Lower lobe of right lung (tissue), 2 donors: Measurements from ENCODE around the gene USP47. TPM values are rescaled to one million over a fixed set of nuclear protein-coding genes. Genes with fewer than 3 reads are reported as not detected.
A peak's percentile ranks its signal among the peaks of the same experiment; 100 is the strongest.

ENCODE experiments used
- ATAC-seq, 2 donors: fragments of 200-7000 bp; cut with Tn5 transposase; one replicate each; pipeline ENCODE4 v1.9.1; 2020 to 2022; ENCODE audit warnings: mild to moderate bottlenecking in 2 of 2, moderate library complexity in 2 of 2
- DNase-seq: peaks from one replicate; pipeline ENCODE4 v3.0.0-alpha.2; 2020
- H3K27ac ChIP-seq: fragments of 200-600 bp; one replicate; pipeline ENCODE4 v1.8.0; 2022
- H3K27me3 ChIP-seq: fragments of 200-600 bp; one replicate; pipeline ENCODE4 v1.8.0; 2022; ENCODE audit warnings: low read depth
- H3K36me3 ChIP-seq: fragments of 200-600 bp; one replicate; pipeline ENCODE4 v1.8.0; 2022; ENCODE audit warnings: mild to moderate bottlenecking
- H3K4me1 ChIP-seq: fragments of 200-600 bp; one replicate; pipeline ENCODE4 v1.8.0; 2022
- H3K4me3 ChIP-seq: fragments of 200-600 bp; one replicate; pipeline ENCODE4 v1.8.0; 2022; ENCODE audit warnings: mild to moderate bottlenecking
- H3K9me3 ChIP-seq: fragments of 200-600 bp; one replicate; pipeline ENCODE4 v1.8.0; 2022
- CTCF ChIP-seq: fragments of 200-600 bp; IDR thresholded peaks from one replicate; pipeline ENCODE4 v1.8.0; 2022; ENCODE audit warnings: antibody characterized with exemption, mild to moderate bottlenecking
- intact Hi-C: fragments of 100-400 bp; cut with DNase I; formaldehyde crosslinking; loops from one replicate; pipeline ENCODE4 v1.11.0; 2022
- total RNA-seq: library from RNA; stranded (reverse); fragmentation: NEBNext Ultra II Directional; extraction: Animal tissue kit (Norgen Biotek cat#: 25700); gene quantifications from one replicate; pipeline ENCODE4 v1.2.1, GENCODE V29; 2021
- donor health status: DM: no; HTN: yes; CAD: no; lungs with severe emphysema.

USP47 gene
- total RNA-seq, 1 donor from 2014 or later: 45.2 TPM

- no peak for TF ChIP-seq CTCF
- no peaks in the 10 kb centered on the region for H3K36me3 ChIP-seq
- H3K4me3 ChIP-seq: no peak overlapping the region
- peaks cover 43% of the 10 kb centered on the region for H3K4me1 ChIP-seq
- DNase-seq: no peak
- H3K27me3 ChIP-seq: no peaks in the 10 kb centered on the region
- H3K27ac ChIP-seq: no peak overlapping the region
- no peak for ATAC-seq
- intact Hi-C loops: no loop called here
- H3K9me3 ChIP-seq: peaks cover 13% of the 10 kb centered on the region
Observed at GRCh38 chr11:11862999-11863398, 21.2 kb downstream of the USP47 start.

DNA sequence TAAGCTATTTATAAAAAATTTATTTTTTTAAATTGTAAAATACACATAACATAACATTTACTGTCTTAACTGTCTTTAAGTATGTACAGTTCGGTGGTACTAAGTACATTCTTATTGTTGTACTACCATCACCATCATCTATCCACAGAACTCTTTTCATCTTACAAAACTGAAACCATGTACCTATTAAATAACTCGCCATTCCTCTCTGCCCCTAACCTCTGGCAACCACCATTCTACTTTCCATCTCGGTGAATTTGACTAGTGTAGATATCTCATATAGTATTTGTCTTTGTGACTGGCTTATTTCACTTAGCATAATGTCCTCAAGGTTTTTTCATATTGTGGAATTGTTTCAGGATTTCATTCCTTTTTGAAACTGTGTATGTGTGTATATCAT lies 22.6 kb downstream of the USP47 start:
- no peak for TF ChIP-seq CTCF
- ATAC-seq (no peak), DNase-seq (no peak)
- Histone ChIP-seq H3K36me3 (no peaks in the 10 kb centered on the region), H3K4me1 (peaks cover 32% of the 10 kb centered on the region), H3K27ac (no peak overlapping the region), H3K4me3 (no peak overlapping the region), H3K9me3 (peaks cover 14% of the 10 kb centered on the region), H3K27me3 (no peaks in the 10 kb centered on the region)
- intact Hi-C loops: no loop called here

DNA sequence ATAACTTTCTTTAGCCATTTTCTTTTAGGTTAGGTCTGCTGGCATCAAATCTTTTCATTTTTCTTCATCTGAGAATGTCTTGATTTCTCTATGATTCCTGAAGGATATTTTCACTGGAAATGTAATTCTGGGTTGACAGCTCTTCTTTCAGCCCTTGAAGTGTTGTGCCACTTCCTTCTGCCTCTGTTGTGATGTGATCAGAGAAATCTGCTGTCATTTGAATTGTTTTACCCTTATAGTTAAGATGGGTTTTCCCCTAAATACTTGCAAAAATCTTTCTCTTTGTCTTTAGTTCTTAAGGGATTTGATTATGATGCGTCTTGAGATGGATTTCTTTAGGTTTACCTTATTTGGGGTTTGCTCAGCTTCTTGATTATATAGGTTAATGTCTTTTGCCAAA lies 23.0 kb downstream of the USP47 start:
- Histone ChIP-seq H3K27ac (no peak overlapping the region), H3K4me1 (peaks cover 27% of the 10 kb centered on the region), H3K36me3 (no peaks in the 10 kb centered on the region), H3K27me3 (no peaks in the 10 kb centered on the region), H3K4me3 (no peak overlapping the region), H3K9me3 (peaks cover 14% of the 10 kb centered on the region)
- no peak for TF ChIP-seq CTCF
- no peak for DNase-seq
- ATAC-seq: no peak
- intact Hi-C loops: no loop called here

- H3K4me3 ChIP-seq: no peak overlapping the region
- peaks cover 14% of the 10 kb centered on the region for H3K9me3 ChIP-seq
- ATAC-seq: peak in 1 of 2 donors; percentile 61
- no peak for TF ChIP-seq CTCF
- no peak overlapping the region for H3K27ac ChIP-seq
- peaks cover 25% of the 10 kb centered on the region for H3K4me1 ChIP-seq
- no peaks in the 10 kb centered on the region for H3K27me3 ChIP-seq
- intact Hi-C loops: no loop called here
- DNase-seq: no peak
- H3K36me3 ChIP-seq: no peaks in the 10 kb centered on the region
Observed at GRCh38 chr11:11865449-11865848, 23.7 kb downstream of the USP47 start.

GRCh38 chr11:11866203-11866602 lies 24.4 kb downstream of the USP47 start:
- H3K4me1 ChIP-seq: peaks cover 19% of the 10 kb centered on the region
- TF ChIP-seq CTCF: no peak
- peaks cover 14% of the 10 kb centered on the region for H3K9me3 ChIP-seq
- no peaks in the 10 kb centered on the region for H3K36me3 ChIP-seq
- no peak for DNase-seq
- intact Hi-C loops: no loop called here
- no peak overlapping the region for H3K4me3 ChIP-seq
- no peak overlapping the region for H3K27ac ChIP-seq
- no peak for ATAC-seq
- H3K27me3 ChIP-seq: no peaks in the 10 kb centered on the region

DNA sequence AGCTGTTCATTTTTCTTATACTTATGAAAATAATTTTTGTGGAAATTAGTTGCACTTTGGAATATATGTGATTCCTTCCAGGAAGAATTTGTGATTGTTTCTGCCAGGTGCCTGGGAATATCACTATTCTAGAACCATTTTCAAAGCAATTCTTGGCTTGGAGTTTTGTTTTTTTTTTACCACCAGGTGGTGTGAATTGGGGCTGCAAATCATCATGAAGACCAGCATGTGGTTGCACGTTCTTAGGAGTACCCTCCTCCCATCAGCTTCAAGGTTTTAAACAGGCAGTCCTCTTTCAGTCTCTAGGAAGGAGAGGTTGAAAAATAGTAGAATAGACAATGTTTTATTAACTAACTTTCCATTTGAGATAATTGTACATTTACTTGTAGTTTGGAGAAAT lies 25.9 kb downstream of the USP47 start:
- Histone ChIP-seq H3K4me3 (no peak overlapping the region), H3K27ac (no peak overlapping the region), H3K9me3 (peaks cover 14% of the 10 kb centered on the region), H3K27me3 (no peaks in the 10 kb centered on the region), H3K4me1 (peaks cover 27% of the 10 kb centered on the region), H3K36me3 (no peaks in the 10 kb centered on the region)
- ATAC-seq: no peak
- DNase-seq: no peak
- intact Hi-C loops: no loop called here
- no peak for TF ChIP-seq CTCF
